HEK293 (cell line): ENCODE measurements around the gene CALML4.

Source experiments
- RBAK ChIP-seq: fragments of 450-650 bp; formaldehyde crosslinking; IDR thresholded peaks from 2 replicates; pipeline ENCODE4 v1.5.1; 2016; ENCODE audit warnings: missing biosample characterization, missing genetic modification characterization
- ZNF274 ChIP-seq, 2 experiments: fragments of 200-500 bp in 1 of 2; fragments of 450-650 bp in 1 of 2; sonication (Bioruptor generic) in 1 of 2; formaldehyde crosslinking in 1 of 2; IDR thresholded peaks; 2 replicates each; pipeline versions ENCODE4 v1.5.1 to v1.6.1; 2014 to 2016; ENCODE audit warnings: borderline replicate concordance in 1 of 2, inconsistent platforms in 1 of 2, low read length in 1 of 2, missing biosample characterization in 1 of 2, missing genetic modification characterization in 1 of 2
- TF ChIP-seq, protein P1 (sequence below): fragments of 450-650 bp; formaldehyde crosslinking; IDR thresholded peaks from 2 replicates; pipeline ENCODE4 v1.5.1; 2016; ENCODE audit warnings: missing biosample characterization, missing genetic modification characterization
- TF ChIP-seq, protein P2 (sequence below): fragments of 450-650 bp; formaldehyde crosslinking; IDR thresholded peaks from 2 replicates; pipeline ENCODE4 v1.5.1; 2016; ENCODE audit warnings: missing biosample characterization, missing genetic modification characterization

DNA sequence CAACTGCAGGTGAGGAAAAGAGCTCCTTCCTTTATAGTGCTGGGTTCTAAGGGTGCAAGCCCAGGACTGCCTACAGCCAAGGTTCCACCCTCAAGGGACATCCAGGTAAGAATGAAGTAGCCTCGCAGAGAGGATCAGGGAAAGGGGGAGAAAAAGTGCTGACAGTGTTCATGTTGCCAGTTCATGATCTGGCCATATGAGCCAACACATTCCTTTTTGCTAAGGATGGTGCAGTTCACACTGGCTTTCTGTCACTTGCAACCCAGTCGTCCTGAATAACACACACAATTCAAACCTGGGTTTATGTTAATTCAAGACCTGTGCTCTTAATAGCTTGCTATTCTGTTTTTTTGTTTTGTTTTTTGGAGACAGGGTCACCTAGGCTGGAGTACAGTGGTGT is 15.4 kb upstream of the CALML4 start:
- TF ChIP-seq ZNF274 (IDR thresholded peaks at IDR 0.05; ENCODE audit: low read length) = no peak
- TF ChIP-seq ZNF274 (tag by site-specific recombination; IDR thresholded peaks at IDR 0.05; ENCODE audit: borderline replicate concordance) = no peak
- TF ChIP-seq, protein P1, sequence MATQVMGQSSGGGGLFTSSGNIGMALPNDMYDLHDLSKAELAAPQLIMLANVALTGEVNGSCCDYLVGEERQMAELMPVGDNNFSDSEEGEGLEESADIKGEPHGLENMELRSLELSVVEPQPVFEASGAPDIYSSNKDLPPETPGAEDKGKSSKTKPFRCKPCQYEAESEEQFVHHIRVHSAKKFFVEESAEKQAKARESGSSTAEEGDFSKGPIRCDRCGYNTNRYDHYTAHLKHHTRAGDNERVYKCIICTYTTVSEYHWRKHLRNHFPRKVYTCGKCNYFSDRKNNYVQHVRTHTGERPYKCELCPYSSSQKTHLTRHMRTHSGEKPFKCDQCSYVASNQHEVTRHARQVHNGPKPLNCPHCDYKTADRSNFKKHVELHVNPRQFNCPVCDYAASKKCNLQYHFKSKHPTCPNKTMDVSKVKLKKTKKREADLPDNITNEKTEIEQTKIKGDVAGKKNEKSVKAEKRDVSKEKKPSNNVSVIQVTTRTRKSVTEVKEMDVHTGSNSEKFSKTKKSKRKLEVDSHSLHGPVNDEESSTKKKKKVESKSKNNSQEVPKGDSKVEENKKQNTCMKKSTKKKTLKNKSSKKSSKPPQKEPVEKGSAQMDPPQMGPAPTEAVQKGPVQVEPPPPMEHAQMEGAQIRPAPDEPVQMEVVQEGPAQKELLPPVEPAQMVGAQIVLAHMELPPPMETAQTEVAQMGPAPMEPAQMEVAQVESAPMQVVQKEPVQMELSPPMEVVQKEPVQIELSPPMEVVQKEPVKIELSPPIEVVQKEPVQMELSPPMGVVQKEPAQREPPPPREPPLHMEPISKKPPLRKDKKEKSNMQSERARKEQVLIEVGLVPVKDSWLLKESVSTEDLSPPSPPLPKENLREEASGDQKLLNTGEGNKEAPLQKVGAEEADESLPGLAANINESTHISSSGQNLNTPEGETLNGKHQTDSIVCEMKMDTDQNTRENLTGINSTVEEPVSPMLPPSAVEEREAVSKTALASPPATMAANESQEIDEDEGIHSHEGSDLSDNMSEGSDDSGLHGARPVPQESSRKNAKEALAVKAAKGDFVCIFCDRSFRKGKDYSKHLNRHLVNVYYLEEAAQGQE (tag by site-specific recombination) = no peak
- TF ChIP-seq, protein P2, sequence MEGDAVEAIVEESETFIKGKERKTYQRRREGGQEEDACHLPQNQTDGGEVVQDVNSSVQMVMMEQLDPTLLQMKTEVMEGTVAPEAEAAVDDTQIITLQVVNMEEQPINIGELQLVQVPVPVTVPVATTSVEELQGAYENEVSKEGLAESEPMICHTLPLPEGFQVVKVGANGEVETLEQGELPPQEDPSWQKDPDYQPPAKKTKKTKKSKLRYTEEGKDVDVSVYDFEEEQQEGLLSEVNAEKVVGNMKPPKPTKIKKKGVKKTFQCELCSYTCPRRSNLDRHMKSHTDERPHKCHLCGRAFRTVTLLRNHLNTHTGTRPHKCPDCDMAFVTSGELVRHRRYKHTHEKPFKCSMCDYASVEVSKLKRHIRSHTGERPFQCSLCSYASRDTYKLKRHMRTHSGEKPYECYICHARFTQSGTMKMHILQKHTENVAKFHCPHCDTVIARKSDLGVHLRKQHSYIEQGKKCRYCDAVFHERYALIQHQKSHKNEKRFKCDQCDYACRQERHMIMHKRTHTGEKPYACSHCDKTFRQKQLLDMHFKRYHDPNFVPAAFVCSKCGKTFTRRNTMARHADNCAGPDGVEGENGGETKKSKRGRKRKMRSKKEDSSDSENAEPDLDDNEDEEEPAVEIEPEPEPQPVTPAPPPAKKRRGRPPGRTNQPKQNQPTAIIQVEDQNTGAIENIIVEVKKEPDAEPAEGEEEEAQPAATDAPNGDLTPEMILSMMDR (tag by site-specific recombination) = no peak
- no peak for TF ChIP-seq RBAK (tag by site-specific recombination)
